Hematopoietic multipotent progenitor cell treated with erythropoietin and hydrocortisone succinate and interleukin-3 and kit ligand, for 15 days (in vitro differentiated cells): ENCODE measurements around the gene EPAS1.

Experiments used
- DNase-seq: peaks from one replicate; pipeline ENCODE4 v3.0.0-alpha.2; 2015; ENCODE audit warnings: low spot score

The EPAS1 gene

DNA sequence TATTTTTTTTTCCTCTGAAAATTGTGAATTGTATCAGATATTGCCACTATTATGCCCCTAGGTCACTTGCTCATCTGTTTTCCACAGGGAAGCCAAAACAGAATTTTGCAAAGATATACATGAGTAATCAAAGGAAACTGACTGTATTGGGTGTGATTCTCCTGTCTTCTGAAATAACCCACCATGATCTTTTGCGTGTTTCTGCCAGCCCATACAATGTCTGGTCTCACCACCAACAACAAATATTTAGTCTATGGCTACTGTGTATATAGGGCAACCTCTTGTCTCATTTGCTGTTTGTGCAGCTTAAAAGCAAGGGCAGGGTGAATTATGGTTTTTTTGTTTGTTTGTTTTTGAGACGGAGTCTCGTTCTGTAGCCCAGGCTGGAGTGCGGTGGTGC is 26.5 kb downstream of the EPAS1 start:
- no peak for DNase-seq

DNA sequence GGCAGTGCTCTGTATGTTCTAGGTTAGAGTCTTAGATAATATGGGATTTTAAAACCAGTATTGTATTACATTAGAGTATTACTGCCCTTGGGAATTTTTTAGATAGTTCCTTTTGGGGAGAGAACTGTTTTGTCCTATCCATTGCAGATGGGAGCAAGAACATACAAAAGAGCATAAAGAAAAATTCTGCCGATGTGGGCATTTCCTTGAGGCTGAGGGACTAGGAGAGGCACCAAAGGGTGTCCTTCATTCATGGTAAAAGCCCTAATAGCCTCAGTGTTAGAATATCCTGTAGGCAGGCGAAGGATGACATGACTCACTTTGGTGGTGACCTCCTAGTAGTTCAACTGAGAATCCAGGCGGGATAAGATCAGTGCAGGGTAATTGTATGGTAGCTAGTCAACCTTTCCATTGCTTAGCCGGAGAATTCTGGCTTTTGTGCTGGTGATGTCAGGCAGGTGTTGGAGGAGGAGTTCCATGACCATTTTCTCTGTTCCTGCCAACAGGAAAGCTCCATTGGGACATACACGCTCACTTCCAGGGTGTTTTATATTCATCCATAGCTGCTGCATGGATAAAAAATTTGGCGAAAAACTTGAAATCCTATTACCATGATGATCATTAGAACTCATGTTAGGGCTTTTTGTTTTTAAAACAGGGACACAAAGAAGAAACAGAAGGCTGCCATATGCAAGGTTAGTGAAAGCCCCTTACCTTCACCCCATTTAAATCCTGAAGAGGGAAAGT is 28.1 kb downstream of the EPAS1 start:
- no peak for DNase-seq

DNA sequence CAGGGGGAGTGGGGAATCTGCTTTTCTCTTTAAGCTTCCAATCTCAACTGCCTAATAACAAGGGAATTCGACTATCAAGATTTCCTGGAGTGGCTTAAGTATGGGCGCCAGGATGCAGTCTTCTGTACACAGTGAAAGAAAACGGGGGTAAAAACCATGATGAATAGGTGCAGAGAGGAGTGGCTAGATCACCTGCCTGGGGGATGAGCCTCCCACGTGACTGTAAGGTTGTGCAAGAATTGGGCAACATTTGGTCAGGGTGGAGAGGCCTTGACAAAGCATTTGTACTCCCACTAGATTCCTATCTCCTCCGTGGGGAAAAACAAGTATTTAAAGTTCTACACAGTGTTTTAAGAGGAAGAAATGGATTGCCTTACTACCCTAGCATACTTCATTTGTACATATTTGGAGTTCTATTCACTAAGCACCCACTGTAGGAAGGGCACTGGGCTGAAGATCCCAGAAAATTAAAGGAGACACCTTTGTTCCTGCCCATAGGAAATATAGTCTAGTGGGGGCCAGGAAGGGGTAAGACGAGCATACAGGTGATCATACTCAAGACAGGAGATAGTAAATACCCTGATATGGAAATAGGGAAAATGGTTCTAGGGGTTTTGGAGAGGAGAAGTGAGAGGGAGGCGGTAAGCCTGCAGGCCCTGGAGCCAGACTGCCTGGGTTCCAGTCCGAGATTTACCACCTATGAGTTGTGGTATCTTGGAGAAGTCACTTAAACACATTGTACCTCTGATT is 29.2 kb downstream of the EPAS1 start:
- no peak for DNase-seq

DNA sequence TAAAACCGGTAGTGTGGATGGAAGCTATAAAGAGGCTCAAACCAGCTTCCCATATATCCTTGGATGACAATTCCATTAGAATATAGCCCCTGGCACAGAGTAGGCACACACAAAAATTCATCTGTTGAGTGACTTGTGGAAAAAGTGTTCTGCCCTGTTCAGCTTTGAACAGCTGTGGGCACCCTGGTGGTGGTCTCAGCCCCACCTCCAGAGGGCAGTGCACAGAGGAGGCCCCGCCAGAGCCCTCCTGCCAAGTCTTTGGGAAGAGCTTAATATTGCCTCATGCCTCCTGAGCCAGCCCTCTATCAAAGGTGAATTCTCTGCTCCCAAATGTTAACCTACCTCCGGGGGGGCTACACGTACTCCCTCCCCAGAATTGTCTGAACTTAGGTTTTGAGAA is 30.4 kb downstream of the EPAS1 start:
- DNase-seq, result no peak

DNA sequence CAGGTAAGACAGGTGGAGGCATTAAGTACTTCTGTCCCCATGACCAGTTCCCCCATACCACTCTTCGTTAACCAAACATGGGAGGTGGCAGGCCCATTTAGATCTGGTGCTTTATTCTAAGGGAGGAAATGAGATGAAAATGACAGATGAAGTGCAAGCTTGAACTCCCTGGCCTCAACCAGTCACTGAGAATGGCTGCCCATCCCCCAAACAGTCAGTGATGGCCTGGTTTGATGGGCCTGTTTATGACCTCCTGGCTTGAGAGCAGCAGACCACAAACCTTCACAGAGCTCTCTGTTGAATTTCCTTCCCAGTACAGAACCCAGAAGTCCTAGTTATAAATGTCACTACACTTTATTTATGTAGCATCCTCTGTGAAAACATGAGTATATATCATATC is 31.1 kb downstream of the EPAS1 start:
- no peak for DNase-seq

DNA sequence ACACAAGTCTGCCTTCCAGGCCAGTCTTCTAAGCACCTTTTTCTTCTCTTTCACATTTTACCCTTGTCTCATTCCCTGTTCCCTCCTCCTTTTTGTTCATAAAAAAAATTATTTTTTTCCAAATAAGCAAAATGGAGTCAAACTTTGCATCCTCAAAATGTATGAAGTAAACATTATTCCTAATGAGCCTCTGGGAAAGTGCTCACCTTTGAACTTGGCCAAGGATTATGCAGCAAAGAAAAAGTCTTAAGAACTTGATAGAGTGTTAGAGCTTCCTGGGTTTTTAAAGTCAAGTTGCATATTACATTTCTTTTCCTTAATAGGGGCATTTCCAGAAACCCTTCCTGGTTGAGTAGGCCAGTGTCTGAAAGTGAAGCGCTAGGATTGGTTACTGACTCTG is 31.6 kb downstream of the EPAS1 start:
- no peak for DNase-seq

DNA sequence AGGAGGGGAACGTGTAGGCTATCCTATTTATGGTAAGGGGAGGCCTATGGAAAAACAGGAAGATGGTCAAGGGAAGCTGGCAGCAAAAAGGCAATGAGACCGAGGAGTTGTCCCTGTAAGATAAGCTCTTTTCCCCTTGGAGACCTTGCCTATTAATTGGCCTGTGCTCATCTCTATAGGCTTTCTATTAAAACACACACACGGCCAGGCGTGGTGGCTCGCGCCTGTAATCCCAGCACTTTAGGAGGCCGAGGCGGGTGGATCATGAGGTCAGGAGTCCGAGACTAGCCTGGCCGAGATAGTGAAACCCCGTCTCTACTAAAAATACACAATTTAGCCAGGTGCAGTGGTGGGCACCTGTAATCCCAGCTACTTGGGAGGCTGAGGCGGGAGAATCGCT is 32.1 kb downstream of the EPAS1 start:
- DNase-seq, result no peak

DNA sequence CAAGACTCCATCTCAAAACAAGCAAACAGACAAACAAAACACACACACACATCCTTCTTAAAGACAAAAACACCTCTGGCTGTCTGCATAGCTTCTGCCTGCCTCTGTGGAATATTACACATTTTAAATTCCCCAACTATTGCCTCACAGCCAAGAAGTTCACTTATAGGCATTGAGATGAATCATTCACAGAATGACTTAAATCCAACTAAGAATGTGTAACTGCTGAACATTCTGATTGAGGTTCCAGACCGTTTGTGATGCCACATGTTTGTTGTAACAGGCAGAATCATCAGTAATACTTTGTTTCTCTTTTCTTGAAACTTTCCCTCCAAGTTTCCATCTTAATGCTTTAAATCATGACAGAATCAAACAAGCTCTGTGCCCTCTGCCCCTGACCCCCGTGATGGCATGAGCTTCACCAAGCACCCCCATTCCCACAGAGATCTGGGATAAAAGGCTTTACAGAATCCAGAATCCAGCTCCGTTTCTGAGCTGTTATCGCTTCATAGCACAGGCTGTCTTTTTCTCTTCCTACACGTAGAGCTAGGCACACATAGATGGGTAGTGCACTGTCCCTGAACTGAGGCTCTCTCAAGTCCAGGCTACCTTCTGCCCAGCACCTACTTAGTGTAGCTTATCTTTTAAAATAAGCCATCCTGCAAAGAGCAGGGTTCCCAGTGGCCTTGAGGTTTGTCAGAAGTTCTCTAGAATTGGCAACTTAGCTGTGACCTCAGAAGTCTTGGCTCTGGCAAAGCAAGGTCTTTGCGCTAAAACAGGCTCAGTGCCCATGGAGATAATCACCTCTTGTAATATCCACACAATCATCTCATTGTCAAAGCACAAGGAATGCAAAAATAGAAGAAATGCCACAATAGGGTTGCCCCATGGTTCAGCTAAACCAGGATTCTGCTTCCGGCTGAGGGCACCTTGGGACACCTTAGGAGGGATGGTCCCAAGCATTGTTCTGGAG is 32.9 kb downstream of the EPAS1 start:
- no peak for DNase-seq

DNA sequence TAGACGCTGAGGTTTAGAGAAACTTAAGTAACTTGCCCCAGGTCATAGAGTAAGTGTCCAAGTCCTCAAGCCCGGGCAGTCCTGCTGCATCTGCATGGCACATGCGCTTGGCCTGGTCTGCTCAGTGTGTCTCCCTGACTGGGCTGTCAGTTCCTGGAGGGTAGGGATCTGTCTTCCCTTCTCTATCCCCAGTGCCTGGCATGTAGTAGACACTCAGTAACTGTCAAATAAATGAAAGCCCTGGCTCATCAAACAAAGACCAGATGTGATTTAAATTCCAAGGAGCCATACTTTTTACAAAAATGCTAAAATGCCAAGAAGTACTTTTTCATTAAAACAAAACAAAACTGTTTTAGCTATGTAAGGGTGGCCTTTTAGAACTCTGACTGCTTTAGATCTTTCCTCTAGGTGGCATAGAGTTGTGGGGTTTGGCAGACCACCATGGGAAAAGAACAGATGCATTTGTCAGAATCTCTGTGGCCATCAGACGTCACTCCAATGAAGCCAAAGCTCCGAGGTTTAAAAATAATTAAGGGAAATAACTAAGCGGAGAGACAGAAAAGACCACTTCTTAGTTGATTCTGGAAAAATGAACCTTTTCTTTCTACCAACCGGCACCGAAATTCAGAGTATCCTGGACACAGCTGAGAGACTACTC is 34.0 kb downstream of the EPAS1 start:
- no peak for DNase-seq

DNA sequence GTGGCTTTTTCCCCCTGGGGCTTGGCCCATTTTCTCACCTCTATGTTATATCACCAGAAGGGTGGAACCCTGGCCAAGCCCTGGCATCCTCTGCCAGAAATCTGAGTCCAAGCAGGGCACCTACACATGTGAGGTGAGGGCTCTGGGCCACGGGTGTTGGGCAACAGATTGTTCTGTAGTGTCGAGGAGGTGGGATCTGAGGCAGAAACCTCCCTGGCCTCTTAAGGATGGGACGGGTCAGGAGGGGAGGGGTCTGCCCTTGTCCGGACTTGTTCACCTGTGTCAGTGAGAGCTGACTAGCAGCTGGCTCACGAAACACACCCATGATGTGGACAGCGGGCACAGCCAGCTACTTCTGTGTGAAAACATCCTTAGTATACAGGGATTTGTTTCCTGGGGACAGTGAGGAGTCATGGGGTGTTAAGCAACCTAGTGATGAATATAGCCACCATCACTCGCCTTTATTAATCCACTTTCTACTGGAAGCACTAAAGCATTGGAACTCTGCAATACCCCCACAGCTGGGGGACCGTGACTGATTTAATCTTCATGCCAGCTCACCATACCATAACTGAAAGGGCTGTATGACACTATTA is 35.6 kb downstream of the EPAS1 start:
- no peak for DNase-seq

DNA sequence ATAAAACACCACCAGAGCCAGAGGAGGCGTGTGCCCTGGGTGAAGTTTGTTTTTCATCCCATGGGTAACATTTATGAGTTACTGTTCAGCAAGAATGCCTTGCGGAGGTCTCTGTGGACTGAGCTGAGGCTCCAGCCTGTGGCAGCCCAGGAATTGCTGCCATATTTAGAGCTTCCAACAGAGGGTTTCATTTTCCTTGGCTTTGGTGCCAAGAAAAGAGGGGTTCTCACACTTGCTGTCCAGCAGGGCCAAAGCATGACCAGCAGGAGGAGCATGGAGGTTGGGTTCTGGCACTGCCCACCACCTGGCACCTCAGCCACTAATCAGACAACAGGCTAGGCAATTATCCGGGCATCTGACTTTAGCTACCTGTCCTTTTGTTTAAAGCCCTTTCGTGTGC is 36.7 kb downstream of the EPAS1 start:
- DNase-seq, result peak; percentile 14

DNA sequence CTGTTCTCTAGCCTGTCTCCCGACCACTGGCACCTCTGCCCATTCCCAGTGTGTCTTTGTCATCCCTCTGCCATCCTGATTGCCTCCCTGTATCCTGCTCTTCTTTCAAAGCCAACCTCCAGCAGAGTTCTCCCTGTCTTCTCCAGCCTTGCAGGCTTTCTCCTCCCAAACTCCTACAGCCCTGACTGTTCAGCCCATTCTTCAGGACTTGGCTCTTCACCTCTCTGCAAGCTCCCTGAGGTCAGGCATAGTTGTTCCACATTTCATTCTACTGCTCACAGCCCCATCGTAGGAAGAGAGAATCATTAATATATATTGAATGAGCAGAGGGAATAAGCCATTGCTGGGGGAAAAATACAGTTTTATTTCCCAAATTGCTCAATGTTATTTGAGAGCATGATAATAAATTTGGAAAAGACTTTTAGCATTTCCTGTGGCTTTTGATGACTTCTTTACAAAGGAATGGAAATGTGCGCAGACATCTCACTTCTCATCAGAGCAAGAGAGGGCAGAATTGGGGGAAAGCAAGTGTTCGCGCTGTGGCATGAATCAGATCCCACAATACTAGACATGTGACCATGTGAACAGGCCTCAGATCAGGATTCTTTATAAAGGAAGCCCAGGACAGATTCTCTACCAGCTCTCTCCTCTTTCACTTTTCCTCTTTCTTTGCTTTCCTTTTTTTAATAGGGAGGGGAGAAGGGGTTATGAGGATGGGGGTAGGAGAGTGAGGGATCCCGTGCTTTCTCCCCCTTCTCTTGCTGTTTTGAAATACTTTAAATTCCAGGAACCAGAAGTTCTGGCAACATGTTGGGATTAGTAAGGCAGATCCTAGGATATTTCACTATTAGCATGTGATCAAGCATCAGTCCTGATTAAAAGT is 37.4 kb downstream of the EPAS1 start:
- no peak for DNase-seq

DNA sequence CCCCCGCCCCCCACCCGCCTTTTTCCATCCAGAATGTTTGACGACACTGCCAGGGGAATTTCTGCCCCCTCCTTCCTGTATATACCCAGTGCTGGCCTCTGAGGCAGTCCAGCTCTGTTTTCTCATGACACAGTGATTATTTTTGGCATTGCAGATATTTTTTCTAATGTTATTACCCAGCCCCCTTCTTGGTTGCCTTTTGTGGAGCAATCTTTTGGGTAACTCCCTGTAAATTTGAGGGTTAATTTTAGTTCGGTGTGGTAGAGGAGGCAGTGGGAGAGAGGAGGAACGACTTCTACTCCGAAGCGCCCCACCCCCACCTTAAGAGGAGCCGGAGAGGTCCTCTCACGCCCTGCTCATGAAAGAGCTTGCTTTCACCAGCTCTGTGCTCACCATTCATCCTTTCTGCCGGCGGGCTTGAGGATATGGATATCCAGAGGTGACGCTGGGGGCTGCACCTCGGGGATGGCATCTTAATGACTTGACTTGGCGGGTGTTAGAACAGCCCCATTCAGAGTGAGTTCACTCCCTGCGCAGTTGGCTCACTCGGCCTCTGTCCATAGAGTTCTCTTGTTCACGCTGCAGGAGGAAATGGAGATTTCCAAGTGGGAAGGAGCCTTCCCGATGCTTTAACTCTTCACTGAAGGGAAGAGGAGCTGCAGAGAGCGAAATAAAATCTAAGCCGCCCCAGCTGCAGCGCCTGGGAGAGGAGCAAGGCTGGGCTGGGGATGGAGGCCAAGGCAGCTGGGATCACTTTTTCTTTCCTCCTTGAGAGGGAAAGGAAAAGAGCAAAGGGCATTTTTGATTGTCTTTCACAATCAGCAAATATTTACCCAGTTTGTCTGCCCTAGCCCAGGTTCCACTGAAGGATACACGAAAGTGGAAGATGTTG is 38.4 kb downstream of the EPAS1 start:
- no peak for DNase-seq

DNA sequence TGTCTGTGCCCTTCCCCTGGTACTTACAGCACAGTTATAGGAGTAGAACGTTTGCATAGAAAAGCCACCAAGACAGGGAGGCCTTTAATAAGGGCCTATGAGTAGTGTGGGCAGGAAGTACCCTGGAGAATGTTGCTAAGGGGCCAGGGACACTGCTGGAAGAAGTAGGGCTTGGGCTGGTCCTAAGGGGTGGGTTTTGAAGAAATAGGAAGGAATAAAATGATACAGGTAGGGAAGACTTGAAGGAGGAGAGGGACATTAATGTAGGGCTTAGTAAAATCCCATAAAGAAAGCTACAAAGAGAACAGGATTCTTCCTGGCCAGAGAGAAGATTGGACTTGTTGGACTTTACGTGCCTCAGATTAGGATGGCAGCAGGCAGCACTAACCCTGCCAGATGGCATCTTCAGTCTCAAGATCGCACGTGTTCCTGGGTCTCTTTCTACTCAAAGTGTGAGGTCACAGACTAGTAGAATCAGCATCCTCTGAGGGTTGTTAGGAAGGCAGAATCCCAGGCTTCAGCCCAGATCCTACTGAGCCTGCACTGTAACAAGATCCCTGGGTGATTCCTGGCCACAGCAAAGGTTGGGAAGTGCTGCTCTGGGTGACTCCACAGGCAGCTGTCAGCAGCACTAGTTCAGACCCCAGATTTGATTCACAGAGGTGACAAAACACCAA is 39.2 kb downstream of the EPAS1 start:
- DNase-seq, result no peak

DNA sequence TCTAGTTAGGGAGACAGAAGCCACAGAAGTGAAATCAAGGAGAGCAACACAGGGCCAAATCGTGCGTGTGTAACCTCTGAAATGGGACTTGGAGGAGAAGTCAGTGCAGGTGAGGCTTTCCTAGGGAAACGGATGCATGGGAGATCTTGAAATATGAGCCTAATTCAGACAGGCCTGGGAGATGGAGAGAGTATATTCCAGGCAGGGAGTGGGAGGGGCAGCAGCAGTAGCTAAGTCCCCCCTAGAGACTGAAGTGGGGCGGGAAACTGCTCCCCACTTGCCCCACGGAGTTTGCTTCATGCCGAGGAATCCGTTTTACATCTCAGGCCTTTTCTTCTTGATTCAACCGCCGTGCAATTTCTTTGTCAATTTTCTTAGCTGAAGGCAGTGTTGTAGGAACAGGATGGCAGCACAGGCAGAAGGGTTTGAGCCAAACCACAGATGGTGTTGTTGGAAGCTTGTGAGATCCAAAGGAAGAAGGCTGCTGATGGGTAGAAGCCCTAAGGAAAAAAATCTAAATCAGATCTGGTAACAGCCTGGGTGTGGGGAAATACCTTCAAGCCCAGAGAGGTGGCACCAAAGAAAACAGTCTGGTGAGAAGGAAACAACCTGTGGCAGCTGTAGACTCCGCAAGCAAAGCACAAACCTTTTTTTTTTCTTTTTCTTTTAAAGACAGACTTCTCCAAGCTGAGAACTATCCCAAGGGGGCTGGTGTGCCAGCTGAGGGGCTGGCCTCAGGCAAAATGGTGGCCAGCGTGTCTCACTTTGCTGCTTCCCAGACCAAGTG is 40.2 kb downstream of the EPAS1 start:
- DNase-seq, result no peak

DNA sequence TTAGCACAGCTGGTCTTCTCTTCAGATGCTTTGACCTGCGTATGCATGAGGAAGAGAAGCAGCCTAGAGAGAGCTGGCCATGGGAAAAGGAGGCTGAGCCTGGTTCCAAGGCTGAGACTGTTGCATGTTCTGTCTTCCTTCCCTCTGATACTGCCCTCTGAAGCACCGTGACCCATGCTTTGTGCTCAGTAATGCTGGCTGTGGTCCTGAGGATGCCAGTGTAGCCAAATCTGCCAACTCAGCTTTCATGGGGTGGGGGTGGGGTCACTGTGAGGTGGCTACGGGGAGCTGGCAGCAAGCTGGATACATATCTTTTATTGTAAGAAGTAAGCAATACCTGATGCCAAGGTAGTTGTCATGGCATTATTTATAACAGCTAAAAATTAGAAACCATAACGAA is 41.5 kb downstream of the EPAS1 start:
- DNase-seq, result no peak

DNA sequence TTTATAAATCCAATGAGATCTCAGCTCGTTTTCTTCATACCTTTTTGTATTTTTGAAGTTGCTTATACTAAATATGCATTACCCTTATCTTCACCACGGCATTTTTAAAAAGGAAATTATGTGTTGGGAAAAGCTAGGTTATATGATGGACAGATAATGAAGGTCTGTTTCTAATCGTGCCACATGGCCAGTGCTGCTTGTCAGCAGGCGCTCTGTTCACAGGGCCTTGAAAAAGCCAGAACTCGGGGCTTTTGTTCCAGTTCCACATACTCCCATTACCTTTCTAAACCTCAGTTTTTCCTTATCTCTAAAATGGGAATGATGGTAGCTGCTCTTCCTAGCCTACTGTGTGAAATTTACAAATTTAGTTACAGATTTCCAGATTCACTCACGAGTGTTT is 42.0 kb downstream of the EPAS1 start:
- DNase-seq, result no peak
